ENCODE data around the gene KIRREL1.

DNA sequence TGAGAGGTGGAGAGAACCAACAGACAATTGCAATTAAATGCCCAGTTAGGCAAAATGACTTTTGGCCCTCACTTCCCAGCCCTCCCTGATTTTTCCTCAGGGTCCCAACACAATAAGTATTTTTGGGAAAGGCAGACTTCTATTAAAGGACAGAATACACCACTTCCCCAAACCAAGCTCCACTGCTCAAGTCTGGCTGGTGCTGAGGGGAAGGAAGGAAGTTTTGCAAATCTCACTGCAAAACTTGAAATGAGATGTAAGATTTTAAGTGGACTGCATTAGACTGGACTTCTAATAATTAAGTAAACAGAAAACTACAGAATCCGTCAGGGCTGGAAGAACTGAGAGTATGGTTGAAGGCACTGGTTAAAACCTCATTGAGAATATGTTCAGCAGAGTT lies 155.0 kb downstream of the KIRREL1 start:
- TF ChIP-seq CTCF (IDR thresholded peaks at IDR 0.05), result no peak
- no peak for TF ChIP-seq POLR2A (IDR thresholded peaks at IDR 0.05)

All from lower leg skin (tissue), 3 donors.